ENCODE data around the gene CYTH3.
"Not testable (repeated sequence)": the region's sequence is repeated elsewhere in the genome, so short reads cannot be mapped to it uniquely, and the experiment has no call there.

CYTH3 gene, protein sequence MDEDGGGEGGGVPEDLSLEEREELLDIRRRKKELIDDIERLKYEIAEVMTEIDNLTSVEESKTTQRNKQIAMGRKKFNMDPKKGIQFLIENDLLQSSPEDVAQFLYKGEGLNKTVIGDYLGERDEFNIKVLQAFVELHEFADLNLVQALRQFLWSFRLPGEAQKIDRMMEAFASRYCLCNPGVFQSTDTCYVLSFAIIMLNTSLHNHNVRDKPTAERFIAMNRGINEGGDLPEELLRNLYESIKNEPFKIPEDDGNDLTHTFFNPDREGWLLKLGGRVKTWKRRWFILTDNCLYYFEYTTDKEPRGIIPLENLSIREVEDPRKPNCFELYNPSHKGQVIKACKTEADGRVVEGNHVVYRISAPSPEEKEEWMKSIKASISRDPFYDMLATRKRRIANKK

GRCh38 chr7:6272481-6273323, at the start of gene CYTH3:
TSS of gene CYTH3 (minus strand) at chr7:6272624. CDS start at chr7:6272507, 117 bp downstream.
- no peak for FAIRE-seq
- DNase-seq (ENCODE audit: low spot score), result peak; percentile 56

- FAIRE-seq, result no peak
- no peak for DNase-seq (ENCODE audit: low spot score)
Measured at GRCh38 chr7:6320791-6321190, 48.4 kb upstream of the CYTH3 start.

- DNase-seq (ENCODE audit: low spot score) (peak; percentile 35), FAIRE-seq (no peak)
Measured at GRCh38 chr7:6317797-6318438, 45.5 kb upstream of the CYTH3 start.

GRCh38 chr7:6316226-6316625, 43.8 kb upstream of the CYTH3 start:
- no peak for DNase-seq (ENCODE audit: low spot score)
- FAIRE-seq, result no peak

- FAIRE-seq (no peak), DNase-seq (ENCODE audit: low spot score) (no peak)
Measured at GRCh38 chr7:6315746-6316145, 43.3 kb upstream of the CYTH3 start.

DNA sequence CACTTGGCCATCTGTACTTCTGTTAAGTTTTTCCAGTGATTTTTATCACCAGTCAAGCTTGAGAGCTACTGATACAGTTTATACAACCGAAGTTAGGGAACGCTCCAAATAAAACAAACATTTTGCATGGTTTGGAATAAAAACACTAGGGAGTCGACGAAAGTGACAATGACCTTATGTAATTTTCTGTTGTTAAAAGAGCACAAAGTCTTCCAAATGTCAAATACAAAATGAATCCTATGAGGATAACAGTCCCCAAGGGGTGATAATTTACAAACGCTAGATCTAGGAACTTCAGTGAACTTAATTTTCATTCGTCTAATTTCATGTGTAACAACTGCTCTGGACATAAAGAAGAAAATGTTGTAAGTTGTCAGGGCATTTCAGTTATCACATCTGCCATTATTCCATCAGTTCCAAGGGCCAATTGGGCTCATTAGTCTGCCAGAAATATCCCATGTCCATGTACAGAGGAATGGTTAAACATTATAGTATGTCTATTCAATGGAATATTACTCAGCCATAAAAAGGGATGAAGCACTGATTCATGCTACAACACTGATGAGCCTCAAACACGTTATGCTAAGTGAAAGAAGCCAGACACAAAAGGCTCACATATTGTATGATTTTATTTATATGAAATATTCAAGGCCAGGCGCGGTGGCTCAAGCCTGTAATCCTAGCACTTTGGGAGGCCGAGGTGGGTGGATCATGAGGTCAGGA, 38.0 kb upstream of the CYTH3 start:
- FAIRE-seq (no peak), DNase-seq (ENCODE audit: low spot score) (no peak)

DNA sequence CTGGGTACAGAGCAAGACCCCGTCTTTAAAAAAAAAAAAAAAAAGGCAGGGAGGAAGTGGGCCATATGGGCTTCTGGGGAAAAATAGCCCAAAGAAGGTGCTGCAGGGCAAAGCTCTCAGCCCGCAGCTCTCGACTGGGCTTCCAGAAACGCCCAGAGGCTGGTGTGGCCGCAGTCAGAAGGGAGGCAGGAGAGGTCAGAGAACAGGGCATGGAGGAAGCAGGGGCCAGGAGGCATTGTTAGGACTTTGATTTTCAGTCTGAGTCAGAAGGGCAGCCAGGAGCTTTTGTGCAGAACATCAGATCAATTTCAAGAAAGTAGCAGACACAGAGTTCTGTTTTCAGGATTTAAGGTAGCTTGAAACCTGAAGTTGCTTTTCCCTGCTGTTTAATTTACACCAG, 35.3 kb upstream of the CYTH3 start:
- DNase-seq (ENCODE audit: low spot score) (peak; percentile 20), FAIRE-seq (no peak)

- FAIRE-seq (peak; percentile 93), DNase-seq (ENCODE audit: low spot score) (peak; percentile 96)
Measured at GRCh38 chr7:6306471-6306870, 34.0 kb upstream of the CYTH3 start.

- DNase-seq (ENCODE audit: low spot score), result no peak
- no peak for FAIRE-seq
Measured at GRCh38 chr7:6305330-6305729, 32.9 kb upstream of the CYTH3 start.

DNA sequence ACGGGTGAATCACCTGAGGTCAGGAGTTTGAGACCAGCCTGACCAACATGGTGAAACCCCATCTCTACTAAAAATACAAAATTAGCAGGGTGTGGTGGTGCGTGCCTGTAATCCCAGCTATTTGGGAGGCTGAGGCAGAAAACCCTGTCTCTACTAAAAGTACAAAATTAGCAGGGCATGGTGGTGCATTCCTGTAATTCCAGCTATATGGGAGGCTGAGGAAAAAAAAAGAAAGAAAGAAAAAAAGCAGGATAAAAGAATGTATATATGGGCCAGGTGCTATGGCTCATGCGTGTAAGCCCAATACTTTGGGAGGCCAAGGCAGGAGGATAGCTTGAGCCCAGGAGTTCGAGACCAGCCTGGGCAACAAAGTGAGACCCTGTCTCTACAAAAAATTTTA, 29.0 kb upstream of the CYTH3 start:
- DNase-seq (ENCODE audit: low spot score); FAIRE-seq: not testable (repeated sequence)

GRCh38 chr7:6299774-6300173, 27.4 kb upstream of the CYTH3 start:
- FAIRE-seq (no peak), DNase-seq (ENCODE audit: low spot score) (no peak)

- no peak for FAIRE-seq
Measured at GRCh38 chr7:6294839-6295238, 22.4 kb upstream of the CYTH3 start.

GRCh38 chr7:6293202-6293601, 20.8 kb upstream of the CYTH3 start:
- DNase-seq (ENCODE audit: low spot score) (no peak), FAIRE-seq (no peak)

More at GRCh38 chr7:6294839-6295238, 22.4 kb upstream of the CYTH3 start:
- no peak for DNase-seq (ENCODE audit: low spot score)

DNA sequence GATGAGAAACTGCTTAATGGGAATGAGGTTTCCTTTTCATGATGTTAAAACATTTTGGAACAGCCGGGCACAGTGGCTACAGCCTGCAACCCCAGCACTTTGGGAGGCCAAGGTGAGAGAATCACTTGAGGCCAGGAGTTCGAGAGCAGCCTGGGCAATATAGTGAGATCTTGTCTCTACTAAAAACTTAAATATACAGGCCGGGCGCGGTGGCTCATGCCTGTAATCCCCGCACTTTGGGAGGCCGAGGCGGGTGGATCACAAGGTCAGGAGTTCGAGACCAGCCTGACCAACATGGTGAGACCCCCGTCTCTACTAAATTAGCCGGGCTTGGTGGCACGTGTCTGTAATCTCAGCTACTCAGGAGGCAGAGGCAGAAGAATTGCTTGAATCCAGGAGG, 19.5 kb upstream of the CYTH3 start:
- DNase-seq (ENCODE audit: low spot score); FAIRE-seq: not testable (repeated sequence)

DNA sequence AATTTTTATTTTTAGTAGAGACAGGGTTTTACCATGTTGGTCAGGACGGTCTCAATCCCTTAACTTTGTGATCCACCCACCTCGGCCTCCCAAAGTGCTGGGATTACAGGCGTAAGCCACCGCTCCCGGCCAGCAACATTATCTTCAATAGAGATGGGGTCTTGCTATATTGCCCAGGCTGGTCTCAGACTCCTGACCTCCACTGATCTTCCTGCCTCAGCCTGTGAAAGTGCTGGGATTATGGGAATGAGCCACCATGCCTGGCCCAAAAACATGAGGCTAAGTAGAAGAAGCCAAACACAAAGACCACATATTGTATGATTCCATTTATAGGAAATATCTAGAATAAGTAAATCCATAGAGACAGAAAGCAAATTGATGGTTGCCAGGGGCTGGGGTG, 19.1 kb upstream of the CYTH3 start:
- no peak for FAIRE-seq

DNA sequence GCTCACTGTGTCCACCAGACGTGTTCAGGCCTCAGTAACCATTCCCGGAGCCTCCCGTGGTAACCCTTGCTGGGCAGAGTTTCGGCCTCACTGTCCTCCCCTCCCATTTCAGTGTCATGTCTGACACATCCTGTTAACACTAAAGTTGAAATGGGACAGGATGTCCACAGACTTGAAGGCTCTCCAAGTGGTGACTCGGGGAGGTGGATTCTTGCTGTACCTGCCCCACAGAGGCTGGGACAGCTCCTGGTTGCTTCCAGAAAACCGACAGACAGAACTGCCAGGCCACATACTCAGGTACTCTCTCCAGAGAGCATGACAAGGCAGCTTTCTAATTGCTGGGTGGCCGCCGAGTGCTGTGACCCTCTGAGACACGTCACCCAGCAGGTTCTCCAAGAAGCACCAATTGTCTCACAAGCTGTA, 17.9 kb upstream of the CYTH3 start:
- DNase-seq (ENCODE audit: low spot score) (peak; percentile 31), FAIRE-seq (no peak)

More for the DNA sequence above, 19.1 kb upstream of the CYTH3 start:
- no peak for DNase-seq (ENCODE audit: low spot score)

DNA sequence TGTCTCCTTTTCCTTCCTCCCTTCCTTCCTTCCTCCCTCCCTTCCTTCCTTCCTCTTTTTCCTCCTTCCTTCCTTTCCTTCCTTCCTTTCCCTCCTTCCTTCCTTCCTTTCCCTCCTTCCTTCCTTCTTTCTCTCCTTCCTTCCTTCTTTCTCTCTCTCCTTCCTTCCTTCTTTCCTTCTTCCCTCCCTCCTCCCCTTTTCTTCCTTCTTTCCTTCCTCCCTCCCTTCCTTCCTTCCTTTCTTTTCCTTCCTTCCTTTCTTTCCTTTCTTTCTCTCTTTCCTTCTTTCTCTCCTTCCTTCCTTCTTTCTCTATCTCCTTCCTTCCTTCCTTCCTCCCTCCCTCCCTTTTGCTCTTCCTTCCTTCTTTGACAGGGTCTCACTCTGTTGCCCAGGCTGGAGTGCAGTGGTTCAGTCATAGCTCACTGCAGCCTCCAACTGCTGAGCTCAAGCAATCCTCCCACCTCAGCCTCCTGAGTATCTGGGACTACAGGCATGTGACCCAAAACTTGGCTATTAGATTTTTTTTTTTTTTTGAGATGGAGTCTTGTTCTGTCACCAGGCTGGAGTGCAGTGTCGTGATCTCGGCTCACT, 15.9 kb upstream of the CYTH3 start:
- no peak for DNase-seq (ENCODE audit: low spot score)
- FAIRE-seq, result no peak

- no peak for FAIRE-seq
- no peak for DNase-seq (ENCODE audit: low spot score)
Measured at GRCh38 chr7:6286486-6286885, 14.1 kb upstream of the CYTH3 start.

DNA sequence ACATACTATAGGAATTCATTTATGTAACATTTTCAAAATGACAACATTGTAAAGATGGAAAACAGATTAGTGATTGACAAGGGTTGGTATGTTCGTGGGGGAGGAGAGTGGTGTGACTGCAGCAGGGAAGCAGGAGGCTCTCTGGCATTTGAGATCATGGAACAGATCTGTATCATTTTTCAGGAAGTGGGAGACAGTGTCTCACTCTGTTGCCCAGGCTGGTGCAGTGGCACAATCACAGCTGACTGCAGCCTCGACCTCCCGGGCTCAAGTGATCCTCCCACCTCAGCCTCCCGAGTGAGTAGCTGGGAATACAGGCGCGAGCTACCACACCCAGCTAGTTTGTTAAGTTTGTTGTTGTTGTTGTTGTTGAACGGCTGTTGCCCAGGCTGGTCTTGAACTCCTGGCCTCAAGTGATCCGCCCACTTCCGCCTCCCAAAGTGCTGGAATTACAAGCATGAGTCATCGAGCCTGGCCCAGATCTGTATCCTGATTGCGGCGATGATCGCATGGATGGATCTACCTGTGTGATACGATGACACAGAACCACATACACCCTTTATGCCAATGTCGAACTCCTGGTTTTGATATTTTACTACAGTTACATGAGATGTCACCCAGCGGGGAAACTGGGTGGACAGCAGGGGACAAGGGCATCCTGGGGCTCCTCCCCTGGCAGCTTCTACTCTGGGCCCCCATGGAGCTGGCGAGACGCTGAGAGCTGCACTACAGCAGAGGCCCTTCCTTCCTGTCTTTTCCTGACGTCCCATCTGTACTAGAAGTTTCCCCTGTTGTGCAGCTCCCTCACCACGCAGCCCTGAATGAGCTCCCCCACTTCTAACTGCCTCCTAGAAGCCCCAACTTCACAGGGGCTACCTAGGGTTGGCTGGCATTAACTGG, 12.3 kb upstream of the CYTH3 start:
- FAIRE-seq (no peak), DNase-seq (ENCODE audit: low spot score) (no peak)

- peak; percentile 44 for DNase-seq (ENCODE audit: low spot score)
- no peak for FAIRE-seq
Measured at GRCh38 chr7:6284055-6284400, 11.6 kb upstream of the CYTH3 start.

All from RCC 7860 (cell line).